Endothelial cell of umbilical vein (primary cell): ENCODE results near the gene RPL10A. TPM values are rescaled to one million over a fixed set of nuclear protein-coding genes. Genes with fewer than 3 reads are reported as not detected.

Experiments
- BruUV-seq: library from RNA; stranded (reverse); fragments of 400-500 nt; replicated peaks from 2 replicates; lab custom pipeline; 2021; lab: Mats Ljungman, UMichigan
- CTCF ChIA-PET: fragments of 300-600, 350-600 bp; sonication (Branson Sonifier 250); formaldehyde crosslinking; loops from one replicate; lab custom pipeline; 2021; ENCODE audit warnings: antibody characterized with exemption, inconsistent platforms; lab: Charles Lee
- POLR2A ChIA-PET: fragments of 300-600, 350-600 bp; sonication (Branson Sonifier 250); formaldehyde crosslinking; loops from one replicate; lab custom pipeline; 2021; ENCODE audit warnings: antibody characterized with exemption, inconsistent platforms; lab: Charles Lee
- DNase-seq: peaks from one replicate; pipeline ENCODE4 v3.0.0-alpha.2; 2011; ENCODE audit warnings: low read depth, low spot score
- FAIRE-seq: peaks from 2 replicates; lab custom pipeline; 2011; peaks lifted over from hg19 to GRCh38; lab: Jason Lieb, UNC
- H2AFZ ChIP-seq: 2 replicates; pipeline ENCODE4 v1.6.0; 2012; ENCODE audit warnings: low read depth, low read length, control low read depth, inconsistent platforms
- H3K27ac ChIP-seq: 2 replicates; pipeline ENCODE4 v1.5.1; 2011; ENCODE audit warnings: low read depth, mild to moderate bottlenecking, control low read depth, low read length, moderate library complexity; ENCODE audit not compliant: insufficient read depth
- H3K27me3 ChIP-seq, 2 experiments: 2 replicates each; pipeline versions ENCODE4 v1.6.0 to v1.6.1; 2011; ENCODE audit warnings: low read length in 2 of 2, mixed read lengths in 1 of 2; ENCODE audit not compliant: control insufficient read depth in 2 of 2, insufficient read depth in 2 of 2
- H3K36me3 ChIP-seq, 2 experiments: 2 replicates in 1 of 2; 3 replicates in 1 of 2; pipeline ENCODE4 v1.5.1; 2011; ENCODE audit warnings: low read length in 2 of 2, mild to moderate bottlenecking in 1 of 2, moderate library complexity in 1 of 2; ENCODE audit not compliant: control insufficient read depth in 2 of 2, insufficient read depth in 2 of 2; ENCODE audit errors: extremely low read depth in 1 of 2
- H3K4me1 ChIP-seq: 3 replicates; pipeline ENCODE4 v1.5.1; 2011; ENCODE audit warnings: mild to moderate bottlenecking, low read length; ENCODE audit not compliant: control insufficient read depth, insufficient read depth; ENCODE audit errors: extremely low read depth
- H3K4me2 ChIP-seq: 2 replicates; pipeline ENCODE4 v1.6.1; 2011; ENCODE audit warnings: low read length, control low read depth, mixed read lengths; ENCODE audit not compliant: insufficient read depth
- H3K4me3 ChIP-seq, 3 experiments: fragments of 200-600 bp in 1 of 3; sonication (generic), shearing (Covaris generic) in 1 of 3; replicated peaks in 1 of 3; 2 replicates each; pipeline ENCODE4 v1.5.1; 2011 to 2016; ENCODE audit warnings: control low read depth in 3 of 3, low read length in 3 of 3, mild to moderate bottlenecking in 2 of 3, inconsistent platforms in 1 of 3, low read depth in 1 of 3, moderate library complexity in 1 of 3; ENCODE audit not compliant: insufficient read depth in 1 of 3
- H3K79me2 ChIP-seq: 2 replicates; pipeline ENCODE4 v1.6.0; 2012; ENCODE audit warnings: low read length, inconsistent platforms; ENCODE audit not compliant: control insufficient read depth, insufficient read depth
- H3K9ac ChIP-seq: replicated peaks from 2 replicates; pipeline ENCODE3; 2011; ENCODE audit warnings: low read length, control low read depth; ENCODE audit not compliant: insufficient read depth; ENCODE audit errors: extremely low read depth
- H3K9me1 ChIP-seq: replicated peaks from 3 replicates; pipeline ENCODE4 v1.6.0; 2011; ENCODE audit warnings: mild to moderate bottlenecking, low read length; ENCODE audit not compliant: control insufficient read depth, insufficient read depth; ENCODE audit errors: extremely low read depth
- H3K9me3 ChIP-seq: replicated peaks from 2 replicates; pipeline ENCODE4 v1.5.1; 2012; ENCODE audit warnings: low read length, inconsistent platforms; ENCODE audit not compliant: control insufficient read depth, insufficient read depth
- H4K20me1 ChIP-seq: replicated peaks from 2 replicates; pipeline ENCODE3; 2011; ENCODE audit warnings: mild to moderate bottlenecking, low read length; ENCODE audit not compliant: control insufficient read depth, insufficient read depth; ENCODE audit errors: extremely low read depth
- EZH2 ChIP-seq: IDR thresholded peaks from 2 replicates; pipeline ENCODE4 v1.6.1; 2012; ENCODE audit warnings: borderline replicate concordance, low read depth, mild to moderate bottlenecking, moderate library complexity, low read length, inconsistent platforms; ENCODE audit not compliant: severe bottlenecking
- FOS ChIP-seq: IDR thresholded peaks from 2 replicates; pipeline ENCODE4 v1.6.1; 2011; ENCODE audit warnings: mild to moderate bottlenecking, low read length, moderate library complexity, borderline replicate concordance; ENCODE audit not compliant: insufficient read depth
- GATA2 ChIP-seq: IDR thresholded peaks from 2 replicates; pipeline ENCODE4 v1.7.0; 2011; ENCODE audit warnings: low read depth, mild to moderate bottlenecking, moderate library complexity, mixed read lengths, low read length; ENCODE audit not compliant: insufficient read length, insufficient read depth
- JUN ChIP-seq: IDR thresholded peaks from 2 replicates; pipeline ENCODE4 v1.6.1; 2011; ENCODE audit warnings: borderline replicate concordance, low read depth; ENCODE audit not compliant: insufficient read length, insufficient read depth
- MAX ChIP-seq: IDR thresholded peaks from 2 replicates; pipeline ENCODE4 v1.6.1; 2011; ENCODE audit not compliant: insufficient read depth, insufficient read length
- MYC ChIP-seq: IDR thresholded peaks from one replicate; pipeline ENCODE4 v1.6.1; 2011; ENCODE audit warnings: mild to moderate bottlenecking, low read depth, low read length
- POLR2A ChIP-seq: IDR thresholded peaks from 2 replicates; pipeline ENCODE4 v1.6.1; 2012; ENCODE audit warnings: low read depth, mild to moderate bottlenecking, control low read depth, low read length
- POLR2AphosphoS5 ChIP-seq: IDR thresholded peaks from 2 replicates; pipeline ENCODE4 v1.6.1; 2012; ENCODE audit warnings: low read depth, mild to moderate bottlenecking, control low read depth, low read length, moderate library complexity; ENCODE audit not compliant: insufficient read depth
- dilution Hi-C: fragments of 300-500 bp; cut with MboI; formaldehyde crosslinking; loops from one replicate; pipeline ENCODE4 v1.15.0; 2019; ENCODE audit warnings: low sequenced_read_pairs; ENCODE audit not compliant: extremely low pct_ligation_motif_present
- intact Hi-C: fragments of 100-400 bp; cut with micrococcal nuclease; formaldehyde crosslinking; loops from one replicate; pipeline ENCODE4 v1.10.0; 2022
- polyA plus RNA-seq, 4 experiments: library from polyadenylated mRNA; depleted of rRNA in 3 of 4; stranded (reverse) in 3 of 4; unstranded in 1 of 4; fragments of >200 nt; gene quantifications; 2 replicates each; pipeline versions ENCODE4 v1.2.1 to v1.2.3, GENCODE V29; 2011 to 2012; ENCODE audit warnings: missing spikeins in 1 of 4
- total RNA-seq: library from RNA; stranded (reverse); gene quantifications from 2 replicates; pipeline ENCODE4 v1.2.3, GENCODE V29; 2021
- TF ChIP-seq, protein P1 (sequence below), 2 donors: IDR thresholded peaks; 1 replicate in 1 of 2; 2 replicates in 1 of 2; pipeline ENCODE4 v1.5.1; 2011; ENCODE audit warnings: low read length in 2 of 2, mild to moderate bottlenecking in 2 of 2, moderate library complexity in 2 of 2, control low read depth in 1 of 2, inconsistent platforms in 1 of 2, low read depth in 1 of 2; ENCODE audit not compliant: insufficient read depth in 1 of 2; ENCODE audit errors: extremely low read depth in 1 of 2

Gene RPL10A
- total and polyA plus RNA-seq, 2 donors (not counting 3 experiments of a cell fraction or from before 2014, with no cell fraction given): 1,339 to 1,956 TPM

- intact Hi-C loops (no loop called here), dilution Hi-C loops (no loop called here)
- ChIA-PET POLR2A (no interaction called here), CTCF (no interaction called here)
- Histone ChIP-seq H4K20me1 (no peaks in the 10 kb centered on the region), H3K4me2 (no peak overlapping the region), H3K27ac (no peak overlapping the region), H3K79me2 (no peaks in the 10 kb centered on the region), H2AFZ (no peak overlapping the region), H3K4me3 (no peak overlapping the region), H3K9ac (no peak overlapping the region), H3K4me1 (no peaks in the 10 kb centered on the region), H3K9me3 (no peaks in the 10 kb centered on the region), H3K36me3 (no peaks in the 10 kb centered on the region), H3K9me1 (no peaks in the 10 kb centered on the region), H3K27me3 (peaks cover 15 to 38% of the 10 kb centered on the region in 2 experiments)
- DNase-seq (no peak), FAIRE-seq (no peak)
- no TSS peak for BruUV-seq
- peak; percentile 37 for TF ChIP-seq EZH2
- no peak for TF ChIP-seq POLR2A
Observed at GRCh38 chr6:35505999-35506412, 37.8 kb downstream of the RPL10A start.

DNA sequence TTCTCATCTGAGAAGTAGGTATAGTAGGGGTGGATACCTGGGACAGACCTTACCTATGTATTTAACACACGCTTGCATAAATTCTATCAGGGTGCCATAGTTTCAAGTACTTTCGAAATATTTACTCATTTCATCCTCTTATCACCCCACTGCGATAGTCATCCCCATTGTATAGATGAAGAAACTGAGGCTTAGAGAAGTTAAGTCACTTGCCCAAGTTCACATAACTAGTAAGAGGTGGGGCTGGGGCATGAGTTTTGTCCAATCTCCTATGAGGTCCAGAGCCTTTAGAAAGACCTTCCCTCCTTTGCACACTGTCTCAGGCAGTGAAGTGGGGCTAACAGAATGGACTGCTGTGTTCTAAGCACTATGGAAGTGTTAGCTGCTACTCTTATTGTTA is 38.3 kb downstream of the RPL10A start:
- H3K9ac ChIP-seq: no peak overlapping the region
- H3K36me3 ChIP-seq: no peaks in the 10 kb centered on the region
- no peaks in the 10 kb centered on the region for H3K9me1 ChIP-seq
- H3K27me3 ChIP-seq: peaks cover 20 to 44% of the 10 kb centered on the region in 2 experiments
- H3K79me2 ChIP-seq: no peaks in the 10 kb centered on the region
- ChIA-PET POLR2A (interaction anchor here (0.6 kb wide), 1 partner anchor 536 kb away, joined by 5 read pairs; no protein-coding TSS in a partner anchor), CTCF (interaction anchor here (1.4 kb wide), 1 partner anchor 11 kb away, joined by 4 read pairs; no protein-coding TSS in a partner anchor)
- no peak overlapping the region for H2AFZ ChIP-seq
- dilution Hi-C loops: no loop called here
- H3K4me3 ChIP-seq: no peak overlapping the region
- no TSS peak for BruUV-seq
- H4K20me1 ChIP-seq: no peaks in the 10 kb centered on the region
- intact Hi-C loops: no loop called here
- TF ChIP-seq MAX (no peak), FOS (no peak), EZH2 (no peak), POLR2AphosphoS5 (no peak), GATA2 (no peak), JUN (no peak), MYC (no peak), POLR2A (no peak)
- TF ChIP-seq, protein P1, sequence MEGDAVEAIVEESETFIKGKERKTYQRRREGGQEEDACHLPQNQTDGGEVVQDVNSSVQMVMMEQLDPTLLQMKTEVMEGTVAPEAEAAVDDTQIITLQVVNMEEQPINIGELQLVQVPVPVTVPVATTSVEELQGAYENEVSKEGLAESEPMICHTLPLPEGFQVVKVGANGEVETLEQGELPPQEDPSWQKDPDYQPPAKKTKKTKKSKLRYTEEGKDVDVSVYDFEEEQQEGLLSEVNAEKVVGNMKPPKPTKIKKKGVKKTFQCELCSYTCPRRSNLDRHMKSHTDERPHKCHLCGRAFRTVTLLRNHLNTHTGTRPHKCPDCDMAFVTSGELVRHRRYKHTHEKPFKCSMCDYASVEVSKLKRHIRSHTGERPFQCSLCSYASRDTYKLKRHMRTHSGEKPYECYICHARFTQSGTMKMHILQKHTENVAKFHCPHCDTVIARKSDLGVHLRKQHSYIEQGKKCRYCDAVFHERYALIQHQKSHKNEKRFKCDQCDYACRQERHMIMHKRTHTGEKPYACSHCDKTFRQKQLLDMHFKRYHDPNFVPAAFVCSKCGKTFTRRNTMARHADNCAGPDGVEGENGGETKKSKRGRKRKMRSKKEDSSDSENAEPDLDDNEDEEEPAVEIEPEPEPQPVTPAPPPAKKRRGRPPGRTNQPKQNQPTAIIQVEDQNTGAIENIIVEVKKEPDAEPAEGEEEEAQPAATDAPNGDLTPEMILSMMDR (IDR thresholded peaks at IDR 0.05; ENCODE audit: extremely low read depth in 1 of 2, insufficient read depth in 1 of 2, low read depth in 1 of 2, low read length in 2 of 2): no peak
- no peak overlapping the region for H3K27ac ChIP-seq
- H3K4me2 ChIP-seq: no peak overlapping the region
- no peaks in the 10 kb centered on the region for H3K9me3 ChIP-seq
- FAIRE-seq: no peak
- H3K4me1 ChIP-seq: no peaks in the 10 kb centered on the region
- DNase-seq: no peak
